Neural progenitor cell (in vitro differentiated cells): Measurements from ENCODE around the gene MYL12A. TPM values are rescaled to one million over a fixed set of nuclear protein-coding genes. Genes with fewer than 3 reads are reported as not detected.

Experiments used
- DNase-seq: peaks from one replicate; pipeline ENCODE4 v3.0.0-alpha.2; 2016; ENCODE audit warnings: low spot score
- H2AFZ ChIP-seq: fragments of 200-600 bp; sonication (generic); replicated peaks from 2 replicates; pipeline ENCODE4 v1.6.1; 2016; ENCODE audit warnings: antibody characterized with exemption
- H3F3A ChIP-seq: fragments of 200-600 bp; sonication (generic); 2 replicates; pipeline ENCODE4 v1.6.1; 2016; ENCODE audit warnings: antibody characterized with exemption, low read depth
- H3K27ac ChIP-seq: fragments of 200-600 bp; sonication (generic); 2 replicates; pipeline ENCODE4 v1.5.1; 2016; ENCODE audit warnings: mild to moderate bottlenecking
- H3K27me3 ChIP-seq: fragments of 200-600 bp; sonication (generic); 2 replicates; pipeline ENCODE4 v1.6.1; 2016; ENCODE audit warnings: mild to moderate bottlenecking, moderate library complexity
- H3K36me3 ChIP-seq: fragments of 200-600 bp; sonication (generic); 2 replicates; pipeline ENCODE4 v1.5.1; 2016
- H3K4me1 ChIP-seq: fragments of 200-600 bp; sonication (generic); 2 replicates; pipeline ENCODE4 v1.6.1; 2016; ENCODE audit warnings: mixed run types
- H3K4me2 ChIP-seq: fragments of 200-600 bp; sonication (generic); 2 replicates; pipeline ENCODE4 v1.6.1; 2016
- H3K4me3 ChIP-seq: fragments of 200-600 bp; sonication (generic); 2 replicates; pipeline ENCODE4 v1.5.1; 2016
- H3K79me2 ChIP-seq: fragments of 200-600 bp; sonication (generic); 2 replicates; pipeline ENCODE4 v1.6.1; 2016; ENCODE audit warnings: low read depth
- H3K9ac ChIP-seq: fragments of 200-600 bp; sonication (generic); 2 replicates; pipeline ENCODE4 v1.6.1; 2016
- H3K9me3 ChIP-seq: fragments of 200-600 bp; sonication (generic); 2 replicates; pipeline ENCODE4 v1.5.1; 2016; ENCODE audit warnings: low read depth
- H4K20me1 ChIP-seq: fragments of 200-600 bp; sonication (generic); 2 replicates; pipeline ENCODE4 v1.6.1; 2016; ENCODE audit warnings: low read depth
- H3K27ac Mint-ChIP-seq: 3 replicates; pipeline ENCODE4 v1.8.0; 2021; ENCODE audit warnings: mixed read lengths
- H3K27me3 Mint-ChIP-seq: 2 replicates; pipeline ENCODE4 v1.8.0; 2022; ENCODE audit warnings: low read depth, mild to moderate bottlenecking, inconsistent platforms, moderate library complexity, mixed read lengths; ENCODE audit not compliant: insufficient read depth
- H3K36me3 Mint-ChIP-seq: 3 replicates; pipeline ENCODE4 v1.8.0; 2021; ENCODE audit warnings: mixed read lengths
- H3K4me1 Mint-ChIP-seq: 3 replicates; pipeline ENCODE4 v1.8.0; 2021; ENCODE audit warnings: mixed read lengths
- H3K4me3 Mint-ChIP-seq: 3 replicates; pipeline ENCODE4 v1.8.0; 2021; ENCODE audit warnings: mild to moderate bottlenecking, moderate library complexity, mixed read lengths
- H3K9me3 Mint-ChIP-seq: 3 replicates; pipeline ENCODE4 v1.8.0; 2020; ENCODE audit warnings: mixed read lengths
- EZH2 ChIP-seq: fragments of 200-600 bp; sonication (generic); IDR thresholded peaks from 2 replicates; pipeline ENCODE4 v1.6.1; 2017; ENCODE audit warnings: antibody characterized with exemption, mild to moderate bottlenecking, moderate library complexity
- EZH2phosphoT487 ChIP-seq: fragments of 200-600 bp; sonication (generic); IDR thresholded peaks from 2 replicates; pipeline ENCODE4 v1.6.1; 2017; ENCODE audit warnings: antibody characterized with exemption
- total RNA-seq: library from RNA; depleted of rRNA; stranded (reverse); fragments of >200 nt; gene quantifications from 2 replicates; pipeline ENCODE4 v1.2.3, GENCODE V29; 2015; ENCODE audit warnings: low replicate concordance
- TF ChIP-seq, protein P1 (sequence below): fragments of 200-600 bp; sonication (generic); IDR thresholded peaks from 2 replicates; pipeline ENCODE4 v1.5.1; 2017; ENCODE audit warnings: antibody characterized with exemption, mild to moderate bottlenecking

Gene MYL12A
- total RNA-seq, 1 donor from 2014 or later: 365 TPM

DNA sequence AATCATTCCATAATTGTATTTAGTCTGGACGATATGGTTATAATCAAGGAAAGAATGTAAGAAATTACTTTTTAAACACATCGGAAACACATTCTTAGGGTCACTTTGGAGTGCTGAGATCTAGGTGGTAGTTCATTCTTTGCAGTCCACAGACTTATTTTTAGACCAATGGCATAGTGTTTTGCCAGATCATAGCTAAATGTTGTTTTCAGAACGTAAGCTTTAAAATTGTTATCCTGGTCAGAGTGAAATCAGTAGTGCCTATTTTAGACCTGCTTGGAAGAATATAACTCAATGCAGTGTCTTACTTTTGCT lies 4.3 kb downstream of the MYL12A start:
- TF ChIP-seq, protein P1, sequence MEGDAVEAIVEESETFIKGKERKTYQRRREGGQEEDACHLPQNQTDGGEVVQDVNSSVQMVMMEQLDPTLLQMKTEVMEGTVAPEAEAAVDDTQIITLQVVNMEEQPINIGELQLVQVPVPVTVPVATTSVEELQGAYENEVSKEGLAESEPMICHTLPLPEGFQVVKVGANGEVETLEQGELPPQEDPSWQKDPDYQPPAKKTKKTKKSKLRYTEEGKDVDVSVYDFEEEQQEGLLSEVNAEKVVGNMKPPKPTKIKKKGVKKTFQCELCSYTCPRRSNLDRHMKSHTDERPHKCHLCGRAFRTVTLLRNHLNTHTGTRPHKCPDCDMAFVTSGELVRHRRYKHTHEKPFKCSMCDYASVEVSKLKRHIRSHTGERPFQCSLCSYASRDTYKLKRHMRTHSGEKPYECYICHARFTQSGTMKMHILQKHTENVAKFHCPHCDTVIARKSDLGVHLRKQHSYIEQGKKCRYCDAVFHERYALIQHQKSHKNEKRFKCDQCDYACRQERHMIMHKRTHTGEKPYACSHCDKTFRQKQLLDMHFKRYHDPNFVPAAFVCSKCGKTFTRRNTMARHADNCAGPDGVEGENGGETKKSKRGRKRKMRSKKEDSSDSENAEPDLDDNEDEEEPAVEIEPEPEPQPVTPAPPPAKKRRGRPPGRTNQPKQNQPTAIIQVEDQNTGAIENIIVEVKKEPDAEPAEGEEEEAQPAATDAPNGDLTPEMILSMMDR: no peak
- TF ChIP-seq EZH2phosphoT487 (no peak), EZH2 (no peak)
- Histone ChIP-seq H3K4me1 (peaks cover 15% of the 10 kb centered on the region), H3F3A (peaks cover 37% of the 10 kb centered on the region), H3K36me3 (peaks cover 32% of the 10 kb centered on the region), H3K27ac (no peak overlapping the region), H2AFZ (no peak overlapping the region), H3K9me3 (no peaks in the 10 kb centered on the region), H3K79me2 (peaks cover 58% of the 10 kb centered on the region), H3K4me3 (no peak overlapping the region), H3K9ac (no peak overlapping the region), H3K27me3 (no peaks in the 10 kb centered on the region), H3K4me2 (no peak overlapping the region), H4K20me1 (peaks cover 46% of the 10 kb centered on the region)
- no peak for DNase-seq
- peaks cover 10% of the 10 kb centered on the region for H3K4me1 Mint-ChIP-seq
- no peak overlapping the region for H3K4me3 Mint-ChIP-seq
- no peaks in the 10 kb centered on the region for H3K9me3 Mint-ChIP-seq
- no peak overlapping the region for H3K27ac Mint-ChIP-seq
- peaks cover 14% of the 10 kb centered on the region for H3K36me3 Mint-ChIP-seq
- peaks cover 2% of the 10 kb centered on the region for H3K27me3 Mint-ChIP-seq

DNA sequence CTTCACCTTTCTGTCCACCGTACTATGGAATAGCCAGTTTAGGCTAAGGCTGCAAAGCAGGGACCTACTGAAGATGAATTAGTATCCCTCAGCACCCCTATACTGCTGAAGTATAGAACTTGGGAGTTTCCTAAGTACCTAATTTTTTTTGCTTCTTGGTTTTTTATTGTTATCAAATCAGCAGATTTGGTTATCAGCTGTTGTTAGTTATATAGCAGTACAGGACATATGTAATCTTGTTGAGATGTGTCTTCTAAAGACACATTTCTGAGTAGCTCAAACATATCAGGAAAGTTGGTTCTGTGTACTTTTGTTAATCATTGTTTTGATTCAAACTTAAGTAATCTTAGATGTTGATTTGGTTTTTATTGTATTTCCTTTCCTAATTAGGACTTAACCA lies 5.2 kb downstream of the MYL12A start:
- Histone ChIP-seq H3K4me1 (peaks cover 15% of the 10 kb centered on the region), H3K4me2 (no peak overlapping the region), H3K36me3 (peaks cover 32% of the 10 kb centered on the region), H3K4me3 (no peak overlapping the region), H4K20me1 (peaks cover 46% of the 10 kb centered on the region), H2AFZ (no peak overlapping the region), H3K27me3 (no peaks in the 10 kb centered on the region), H3K79me2 (peaks cover 55% of the 10 kb centered on the region), H3K9me3 (no peaks in the 10 kb centered on the region), H3F3A (peaks cover 42% of the 10 kb centered on the region), H3K9ac (no peak overlapping the region), H3K27ac (no peak overlapping the region)
- no peak overlapping the region for H3K27ac Mint-ChIP-seq
- TF ChIP-seq EZH2phosphoT487: no peak
- TF ChIP-seq, protein P1: no peak
- TF ChIP-seq EZH2: no peak
- no peak for DNase-seq
- no peaks in the 10 kb centered on the region for H3K27me3 Mint-ChIP-seq
- no peaks in the 10 kb centered on the region for H3K9me3 Mint-ChIP-seq
- H3K4me1 Mint-ChIP-seq: peaks cover 10% of the 10 kb centered on the region
- no peak overlapping the region for H3K4me3 Mint-ChIP-seq
- peaks cover 15% of the 10 kb centered on the region for H3K36me3 Mint-ChIP-seq

DNA sequence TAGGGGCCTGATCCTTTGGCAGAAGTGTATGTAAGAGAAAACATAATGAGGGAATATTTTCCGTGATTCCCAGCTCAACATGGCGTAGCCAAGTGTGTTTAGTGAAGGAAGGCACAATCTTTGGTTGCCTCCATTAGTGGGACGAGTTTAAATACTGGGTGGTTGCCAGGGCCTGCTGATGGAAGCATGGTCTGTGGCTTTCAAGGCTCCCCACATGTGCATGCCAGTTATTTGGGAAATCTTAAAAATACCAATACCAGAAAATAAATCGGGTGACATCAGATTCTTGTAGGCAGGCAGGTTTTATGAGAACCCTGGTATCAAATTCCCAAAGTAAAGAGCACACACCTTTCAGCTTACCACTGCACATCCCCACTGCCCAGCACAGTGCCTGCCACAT lies 7.1 kb downstream of the MYL12A start:
- no peak overlapping the region for H3K4me2 ChIP-seq
- H3K4me3 Mint-ChIP-seq: no peak overlapping the region
- no peaks in the 10 kb centered on the region for H3K9me3 ChIP-seq
- H3K4me1 Mint-ChIP-seq: peaks cover 2% of the 10 kb centered on the region
- H3K4me1 ChIP-seq: peaks cover 8% of the 10 kb centered on the region
- peaks cover 29% of the 10 kb centered on the region for H3K36me3 ChIP-seq
- H3K27ac ChIP-seq: no peak overlapping the region
- no peak for DNase-seq
- no peak overlapping the region for H3K4me3 ChIP-seq
- H3K36me3 Mint-ChIP-seq: peaks cover 16% of the 10 kb centered on the region
- TF ChIP-seq, protein P1: no peak
- TF ChIP-seq EZH2: no peak
- TF ChIP-seq EZH2phosphoT487: no peak
- H2AFZ ChIP-seq: no peak overlapping the region
- H3K27me3 Mint-ChIP-seq: no peaks in the 10 kb centered on the region
- H3K27ac Mint-ChIP-seq: no peak overlapping the region
- no peak overlapping the region for H3K9ac ChIP-seq
- H3F3A ChIP-seq: peaks cover 49% of the 10 kb centered on the region
- no peaks in the 10 kb centered on the region for H3K27me3 ChIP-seq
- H4K20me1 ChIP-seq: peaks cover 27% of the 10 kb centered on the region
- H3K9me3 Mint-ChIP-seq: no peaks in the 10 kb centered on the region
- H3K79me2 ChIP-seq: peaks cover 37% of the 10 kb centered on the region
